ENCODE results near the gene RAP1A.

Gene RAP1A

GRCh38 chr1:111723091-111723806, 103.7 kb downstream of the RAP1A start:
- DNase-seq: no peak

- no peak for DNase-seq
These were observed 104.3 kb downstream of the RAP1A start for GRCh38 chr1:111723871-111724270.

GRCh38 chr1:111725192-111725591, 105.6 kb downstream of the RAP1A start:
- peak; percentile 33 to 78 for DNase-seq

- DNase-seq: no peak
These were observed 107.5 kb downstream of the RAP1A start for GRCh38 chr1:111727056-111727455.

- peak; percentile 84 to 95 for DNase-seq
These were observed 109.8 kb downstream of the RAP1A start for GRCh38 chr1:111729271-111729921.

GRCh38 chr1:111729946-111730681, 110.5 kb downstream of the RAP1A start:
- DNase-seq: peak; percentile 14 to 41

GRCh38 chr1:111730706-111731105, 111.1 kb downstream of the RAP1A start:
- DNase-seq: no peak

GRCh38 chr1:111731956-111732355, 112.4 kb downstream of the RAP1A start:
- DNase-seq: no peak

- no peak for DNase-seq
These were observed 113.1 kb downstream of the RAP1A start for GRCh38 chr1:111732718-111733117.

- DNase-seq: peak in 1 of 2 experiments; percentile 18
These were observed 113.8 kb downstream of the RAP1A start for GRCh38 chr1:111733183-111733991.

- DNase-seq: no peak
These were observed 114.4 kb downstream of the RAP1A start for GRCh38 chr1:111733992-111734341.

- no peak for DNase-seq
These were observed 114.8 kb downstream of the RAP1A start for GRCh38 chr1:111734426-111734825.

- no peak for DNase-seq
These were observed 115.3 kb downstream of the RAP1A start for GRCh38 chr1:111734856-111735255.

- no peak for DNase-seq
These were observed 115.7 kb downstream of the RAP1A start for GRCh38 chr1:111735321-111735720.

GRCh38 chr1:111735858-111736544, 116.4 kb downstream of the RAP1A start:
- DNase-seq: peak; percentile 97 to 99

- DNase-seq: peak; percentile 36 to 54
These were observed 117.1 kb downstream of the RAP1A start for GRCh38 chr1:111736548-111737215.

GRCh38 chr1:111737216-111738132, 117.9 kb downstream of the RAP1A start:
- DNase-seq: peak in 1 of 2 experiments; percentile 39

- no peak for DNase-seq
These were observed 118.5 kb downstream of the RAP1A start for GRCh38 chr1:111738133-111738435.

- peak; percentile 79 to 83 for DNase-seq
These were observed 119.0 kb downstream of the RAP1A start for GRCh38 chr1:111738436-111739193.

Data from NCI-H524 (cell line).